ENCODE results near the gene SETDB1. TPM values are rescaled to one million over a fixed set of nuclear protein-coding genes. Genes with fewer than 3 reads are reported as not detected.

Gene SETDB1
- total and polyA plus RNA-seq, 4 donors, result 5.4 to 23.7 (median 14.0) TPM

- H3K4me3 ChIP-seq (ENCODE audit: low read depth in 1 of 3, low read length in 3 of 3), result no peak overlapping the region
- H3K9me3 ChIP-seq (ENCODE audit: control insufficient read depth in 4 of 4, low read length in 3 of 4), result no peaks in the 10 kb centered on the region
- no peak for DNase-seq (ENCODE audit: low spot score)
- no peaks in the 10 kb centered on the region for H3K27me3 ChIP-seq (ENCODE audit: control insufficient read depth in 4 of 4, insufficient read depth in 4 of 4, low read length in 3 of 4)
- H3K9ac ChIP-seq (ENCODE audit: low read depth in 1 of 2, low read length in 2 of 2), result no peak overlapping the region
- TF ChIP-seq NR2F2 (IDR thresholded peaks at IDR 0.05), result no peak
- TF ChIP-seq ATF3 (IDR thresholded peaks at IDR 0.05), result no peak
- TF ChIP-seq, protein P1, sequence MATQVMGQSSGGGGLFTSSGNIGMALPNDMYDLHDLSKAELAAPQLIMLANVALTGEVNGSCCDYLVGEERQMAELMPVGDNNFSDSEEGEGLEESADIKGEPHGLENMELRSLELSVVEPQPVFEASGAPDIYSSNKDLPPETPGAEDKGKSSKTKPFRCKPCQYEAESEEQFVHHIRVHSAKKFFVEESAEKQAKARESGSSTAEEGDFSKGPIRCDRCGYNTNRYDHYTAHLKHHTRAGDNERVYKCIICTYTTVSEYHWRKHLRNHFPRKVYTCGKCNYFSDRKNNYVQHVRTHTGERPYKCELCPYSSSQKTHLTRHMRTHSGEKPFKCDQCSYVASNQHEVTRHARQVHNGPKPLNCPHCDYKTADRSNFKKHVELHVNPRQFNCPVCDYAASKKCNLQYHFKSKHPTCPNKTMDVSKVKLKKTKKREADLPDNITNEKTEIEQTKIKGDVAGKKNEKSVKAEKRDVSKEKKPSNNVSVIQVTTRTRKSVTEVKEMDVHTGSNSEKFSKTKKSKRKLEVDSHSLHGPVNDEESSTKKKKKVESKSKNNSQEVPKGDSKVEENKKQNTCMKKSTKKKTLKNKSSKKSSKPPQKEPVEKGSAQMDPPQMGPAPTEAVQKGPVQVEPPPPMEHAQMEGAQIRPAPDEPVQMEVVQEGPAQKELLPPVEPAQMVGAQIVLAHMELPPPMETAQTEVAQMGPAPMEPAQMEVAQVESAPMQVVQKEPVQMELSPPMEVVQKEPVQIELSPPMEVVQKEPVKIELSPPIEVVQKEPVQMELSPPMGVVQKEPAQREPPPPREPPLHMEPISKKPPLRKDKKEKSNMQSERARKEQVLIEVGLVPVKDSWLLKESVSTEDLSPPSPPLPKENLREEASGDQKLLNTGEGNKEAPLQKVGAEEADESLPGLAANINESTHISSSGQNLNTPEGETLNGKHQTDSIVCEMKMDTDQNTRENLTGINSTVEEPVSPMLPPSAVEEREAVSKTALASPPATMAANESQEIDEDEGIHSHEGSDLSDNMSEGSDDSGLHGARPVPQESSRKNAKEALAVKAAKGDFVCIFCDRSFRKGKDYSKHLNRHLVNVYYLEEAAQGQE (IDR thresholded peaks at IDR 0.05), result no peak
- TF ChIP-seq GABPA (IDR thresholded peaks at IDR 0.05 in 1 of 2, conservative IDR thresholded peaks at IDR 0.05 in 1 of 2), result no peak
- TF ChIP-seq MAX (IDR thresholded peaks at IDR 0.05), result no peak
- TF ChIP-seq HNF4A (conservative IDR thresholded peaks at IDR 0.05), result no peak
- no peak for TF ChIP-seq HNF4G (IDR thresholded peaks at IDR 0.05)
- peaks cover 6 to 52% (median 39%) of the 10 kb centered on the region in 4 donors for H3K36me3 ChIP-seq (ENCODE audit: control insufficient read depth in 4 of 4, insufficient read depth in 3 of 4, low read depth in 1 of 4, low read length in 3 of 4)
- peaks cover 3 to 20% (median 14%) of the 10 kb centered on the region in 4 donors for H3K4me1 ChIP-seq (ENCODE audit: control insufficient read depth in 4 of 4, insufficient read depth in 4 of 4, low read length in 3 of 4)
- H3K27ac ChIP-seq (ENCODE audit: low read depth in 1 of 2, low read length in 2 of 2), result no peak overlapping the region
- WGBS, result 79% methylated on average over 17 of the region's 17 CpGs
Measured at GRCh38 chr1:150999051-150999674, 73.0 kb downstream of the SETDB1 start.

- Histone ChIP-seq H3K27ac (ENCODE audit: low read depth in 1 of 2, low read length in 2 of 2) (no peak overlapping the region), H3K9me3 (ENCODE audit: control insufficient read depth in 4 of 4, low read length in 3 of 4) (no peaks in the 10 kb centered on the region), H3K27me3 (ENCODE audit: control insufficient read depth in 4 of 4, insufficient read depth in 4 of 4, low read length in 3 of 4) (no peaks in the 10 kb centered on the region), H3K9ac (ENCODE audit: low read depth in 1 of 2, low read length in 2 of 2) (no peak overlapping the region), H3K36me3 (ENCODE audit: control insufficient read depth in 4 of 4, insufficient read depth in 3 of 4, low read depth in 1 of 4, low read length in 3 of 4) (peaks cover 6 to 52% (median 39%) of the 10 kb centered on the region in 4 donors), H3K4me1 (ENCODE audit: control insufficient read depth in 4 of 4, insufficient read depth in 4 of 4, low read length in 3 of 4) (peaks cover 6 to 27% (median 19%) of the 10 kb centered on the region in 4 donors), H3K4me3 (ENCODE audit: low read depth in 1 of 3, low read length in 3 of 3) (no peak overlapping the region)
- 94% methylated on average over 2 of the region's 2 CpGs for WGBS
- TF ChIP-seq ZBTB33 (IDR thresholded peaks at IDR 0.05), result no peak
- TF ChIP-seq HNF4G (IDR thresholded peaks at IDR 0.05), result no peak
- no peak for TF ChIP-seq JUND (IDR thresholded peaks at IDR 0.05)
- TF ChIP-seq MAX (IDR thresholded peaks at IDR 0.05), result no peak
- TF ChIP-seq FOXA1 (IDR thresholded peaks at IDR 0.05), result no peak
- TF ChIP-seq GABPA (IDR thresholded peaks at IDR 0.05 in 1 of 2, conservative IDR thresholded peaks at IDR 0.05 in 1 of 2), result no peak
- TF ChIP-seq ATF3 (IDR thresholded peaks at IDR 0.05), result no peak
- no peak for TF ChIP-seq TAF1 (conservative IDR thresholded peaks at IDR 0.05)
- no peak for DNase-seq (ENCODE audit: low spot score)
Measured at GRCh38 chr1:150999926-151000325, 73.8 kb downstream of the SETDB1 start.
